ENCODE measurements around the gene ZDHHC13.

GRCh38 chr11:19073454-19074415 lies 43.2 kb upstream of the ZDHHC13 start:
- no peak for TF ChIP-seq EP300 (IDR thresholded peaks at IDR 0.05)
- no peak for TF ChIP-seq POLR2A (IDR thresholded peaks at IDR 0.05)
